Activated T-cell treated with anti-CD3 and anti-CD28 coated beads, Interleukin-2, amount 50 U/mL, for 72 hours (primary cell): Measurements from ENCODE around the gene THSD7A. TPM values are rescaled to one million over a fixed set of nuclear protein-coding genes. Genes with fewer than 3 reads are reported as not detected.

Experiments used
- ATAC-seq, 2 donors: fragments of 150-1000 bp; cut with Tn5 transposase; replicated peaks in 1 of 2; 2 replicates each; pipeline ENCODE4 v1.10.0; 2021; ENCODE audit warnings: moderate library complexity in 2 of 2, mild to moderate bottlenecking in 1 of 2
- DNase-seq, 2 donors: peaks; one replicate each; pipeline ENCODE4 v3.0.0; 2021 to 2022; ENCODE audit warnings: mixed read lengths in 1 of 2
- H3K27ac Mint-ChIP-seq: one replicate; pipeline ENCODE4 v1.8.0; 2022; ENCODE audit warnings: mild to moderate bottlenecking, moderate library complexity, mixed read lengths
- H3K27me3 Mint-ChIP-seq: one replicate; pipeline ENCODE4 v1.8.0; 2022; ENCODE audit warnings: low read depth, mixed read lengths
- H3K36me3 Mint-ChIP-seq, 2 donors: one replicate each; pipeline ENCODE4 v1.8.0; 2022; ENCODE audit warnings: mixed read lengths in 2 of 2, mild to moderate bottlenecking in 1 of 2; ENCODE audit not compliant: insufficient read depth in 2 of 2
- H3K4me1 Mint-ChIP-seq: one replicate; pipeline ENCODE4 v1.8.0; 2022; ENCODE audit warnings: low read depth, mixed read lengths
- H3K4me3 Mint-ChIP-seq, 2 donors: one replicate each; pipeline ENCODE4 v1.8.0; 2022; ENCODE audit warnings: mild to moderate bottlenecking in 2 of 2, mixed read lengths in 2 of 2, moderate library complexity in 2 of 2
- H3K9me3 Mint-ChIP-seq, 2 donors: one replicate each; pipeline ENCODE4 v1.8.0; 2022; ENCODE audit warnings: mixed read lengths in 2 of 2
- total RNA-seq, 2 donors: library from RNA; stranded (reverse); gene quantifications; one replicate each; pipeline ENCODE4 v1.2.3, GENCODE V29; 2022

The THSD7A gene
- total RNA-seq, 2 donors from 2014 or later: not detected

DNA sequence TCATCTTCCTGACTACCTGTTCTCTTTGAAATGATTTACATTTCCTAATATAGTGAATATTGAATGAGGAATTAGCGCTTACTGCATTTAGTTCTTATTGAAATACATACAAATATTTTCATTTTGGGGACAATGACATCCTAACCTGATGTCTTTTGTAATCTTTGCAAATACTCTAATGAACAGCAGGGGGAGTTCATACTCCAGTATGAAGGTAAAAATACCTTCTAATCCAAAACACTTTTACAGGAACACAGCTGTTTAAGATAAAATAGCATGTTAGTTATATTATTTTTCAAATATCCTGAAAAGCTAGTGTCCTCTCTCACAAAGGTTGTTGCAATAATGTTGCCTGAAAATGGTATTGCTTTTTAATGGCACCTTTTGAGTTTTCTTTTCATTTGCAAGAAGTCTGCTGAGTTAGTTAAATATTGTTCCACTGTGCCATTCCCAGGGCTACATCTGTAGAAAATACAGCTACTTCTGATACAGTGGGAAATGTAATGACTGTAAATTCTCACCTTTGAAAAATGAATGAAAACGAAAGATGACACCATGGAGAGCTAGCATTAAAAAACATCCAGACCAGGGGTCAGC lies 458.4 kb downstream of the THSD7A start:
- Mint-ChIP-seq H3K27me3 (no peaks in the 10 kb centered on the region), H3K4me1 (no peaks in the 10 kb centered on the region), H3K4me3 (no peak overlapping the region), H3K9me3 (no peaks in the 10 kb centered on the region), H3K27ac (no peak overlapping the region), H3K36me3 (no peaks in the 10 kb centered on the region)
- DNase-seq (no peak), ATAC-seq (no peak)

DNA sequence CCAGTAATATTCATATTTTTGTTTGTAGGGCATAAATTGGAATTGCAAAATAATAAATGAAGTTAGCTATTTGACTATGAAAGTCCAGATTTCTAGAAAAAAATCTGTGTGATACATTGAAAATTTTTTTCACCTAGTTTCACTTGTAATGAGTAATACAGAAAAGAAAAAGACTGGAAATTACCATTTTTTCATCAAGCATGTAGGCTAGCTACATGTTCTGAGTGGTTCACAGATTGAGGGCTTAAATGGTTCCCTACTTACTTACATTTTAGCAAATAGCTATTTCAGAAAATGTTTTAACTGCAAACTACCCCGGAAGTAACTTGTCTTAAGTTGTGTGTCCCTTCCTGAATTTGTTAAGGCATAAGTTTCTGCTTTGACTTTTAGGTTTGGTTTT lies 462.3 kb downstream of the THSD7A start:
- Mint-ChIP-seq H3K9me3 (no peaks in the 10 kb centered on the region), H3K36me3 (no peaks in the 10 kb centered on the region), H3K27ac (no peak overlapping the region), H3K4me1 (no peaks in the 10 kb centered on the region), H3K27me3 (peaks cover 8% of the 10 kb centered on the region), H3K4me3 (no peak overlapping the region)
- ATAC-seq (no peak), DNase-seq (no peak)

DNA sequence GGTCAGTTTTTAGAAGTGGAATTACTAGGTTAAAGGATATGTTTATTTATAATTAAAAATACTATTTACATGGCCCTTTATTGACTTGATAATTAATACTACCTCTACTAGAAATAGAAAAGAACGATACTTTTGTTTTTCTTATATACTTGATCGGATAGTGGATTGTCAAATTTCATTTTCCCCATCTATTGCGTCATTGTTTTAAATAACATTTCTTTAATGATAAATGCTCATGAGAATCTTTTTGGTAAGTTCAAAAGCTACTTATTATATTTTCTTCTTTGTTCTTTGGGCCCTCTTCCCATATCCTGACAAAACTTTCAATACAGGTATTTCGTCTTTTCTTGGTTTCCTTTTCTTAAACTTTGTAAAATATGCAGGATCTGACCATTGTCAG lies 465.9 kb downstream of the THSD7A start:
- ATAC-seq (no peak), DNase-seq (no peak)
- H3K9me3 Mint-ChIP-seq: no peaks in the 10 kb centered on the region
- H3K27me3 Mint-ChIP-seq: peaks cover 8% of the 10 kb centered on the region
- no peaks in the 10 kb centered on the region for H3K4me1 Mint-ChIP-seq
- no peaks in the 10 kb centered on the region for H3K36me3 Mint-ChIP-seq
- H3K4me3 Mint-ChIP-seq: no peak overlapping the region
- no peak overlapping the region for H3K27ac Mint-ChIP-seq

DNA sequence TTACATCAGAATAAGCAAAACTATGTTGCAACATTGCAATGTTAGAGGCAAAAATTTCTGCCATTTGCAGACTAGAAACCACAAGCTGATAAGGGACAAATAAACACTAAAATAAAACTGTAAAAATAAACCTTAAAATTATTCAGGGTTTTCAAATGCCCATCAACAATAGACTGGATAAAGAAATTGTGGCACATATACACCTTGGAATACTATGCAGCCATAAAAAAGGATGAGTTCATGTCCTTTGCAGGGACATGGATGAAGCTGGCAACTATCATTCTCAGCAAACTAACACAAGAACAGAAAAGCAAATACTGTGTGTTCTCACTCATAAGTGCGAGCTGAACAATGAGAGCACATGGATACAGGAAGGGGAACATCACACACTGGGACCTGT lies 473.4 kb downstream of the THSD7A start:
- H3K4me1 Mint-ChIP-seq: no peaks in the 10 kb centered on the region

DNA sequence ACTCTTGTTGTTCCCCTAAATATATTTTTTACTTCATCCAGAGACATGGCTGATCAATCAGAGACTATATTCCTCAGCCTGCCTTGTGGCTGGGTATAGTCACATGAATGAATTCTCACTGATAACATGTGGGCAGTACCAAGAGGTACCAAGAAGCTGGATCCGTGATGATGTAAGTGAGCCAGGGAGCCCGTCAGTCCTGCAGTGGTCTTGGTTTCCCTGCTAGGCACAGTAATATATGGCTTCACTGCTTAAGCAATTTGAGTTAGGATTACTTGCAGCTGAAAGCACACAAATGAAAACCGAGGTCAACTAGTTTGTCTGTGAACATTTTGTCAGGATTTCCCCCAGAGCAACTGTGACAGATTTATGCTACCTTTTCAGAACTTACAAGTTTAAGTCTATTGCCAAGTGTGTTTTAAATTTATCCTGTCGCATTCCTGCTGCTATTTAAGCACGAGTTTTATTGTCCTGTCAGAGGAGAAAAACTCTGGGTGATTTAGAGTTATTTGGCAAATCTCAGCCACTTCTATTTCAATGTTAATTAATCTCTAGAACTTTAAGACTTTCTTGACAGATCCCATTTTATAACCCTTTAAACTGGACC lies 476.5 kb downstream of the THSD7A start:
- ATAC-seq: no peak
- Mint-ChIP-seq H3K4me3 (no peak overlapping the region), H3K27me3 (peaks cover 21% of the 10 kb centered on the region), H3K9me3 (peaks cover 0 to 2% of the 10 kb centered on the region in 2 donors), H3K27ac (no peak overlapping the region), H3K36me3 (no peaks in the 10 kb centered on the region), H3K4me1 (no peaks in the 10 kb centered on the region)
- no peak for DNase-seq

More for the DNA sequence above, 473.4 kb downstream of the THSD7A start:
- ATAC-seq (no peak), DNase-seq (no peak)
- H3K4me3 Mint-ChIP-seq: no peak overlapping the region
- no peaks in the 10 kb centered on the region for H3K36me3 Mint-ChIP-seq
- H3K27ac Mint-ChIP-seq: no peak overlapping the region
- peaks cover under 1% of the 10 kb centered on the region for H3K27me3 Mint-ChIP-seq
- H3K9me3 Mint-ChIP-seq: no peaks in the 10 kb centered on the region

DNA sequence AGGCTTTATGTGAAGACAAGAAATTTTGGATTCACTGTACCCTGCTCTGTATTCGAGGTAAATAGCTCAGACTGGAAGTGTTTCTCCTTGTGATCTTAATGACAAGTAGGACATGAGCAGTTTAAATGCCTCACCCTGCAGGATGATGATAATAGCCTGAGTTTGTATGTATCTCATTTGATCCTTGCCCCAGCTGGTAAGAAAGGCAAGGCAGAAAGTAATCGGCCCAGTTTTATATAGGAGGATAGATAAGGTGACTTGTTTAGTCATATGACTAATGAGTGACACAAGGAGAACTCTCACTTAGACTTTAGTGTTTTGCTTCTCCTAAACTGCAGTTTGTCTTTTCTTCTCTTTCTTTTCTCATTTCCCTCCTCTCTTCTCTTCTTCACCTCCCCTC lies 485.7 kb downstream of the THSD7A start:
- no peak overlapping the region for H3K27ac Mint-ChIP-seq
- H3K4me1 Mint-ChIP-seq: peaks cover 7% of the 10 kb centered on the region
- H3K9me3 Mint-ChIP-seq: peaks cover 0 to under 1% of the 10 kb centered on the region in 2 donors
- peaks cover 21% of the 10 kb centered on the region for H3K27me3 Mint-ChIP-seq
- no peaks in the 10 kb centered on the region for H3K36me3 Mint-ChIP-seq
- no peak overlapping the region for H3K4me3 Mint-ChIP-seq
- ATAC-seq (no peak), DNase-seq (no peak)

DNA sequence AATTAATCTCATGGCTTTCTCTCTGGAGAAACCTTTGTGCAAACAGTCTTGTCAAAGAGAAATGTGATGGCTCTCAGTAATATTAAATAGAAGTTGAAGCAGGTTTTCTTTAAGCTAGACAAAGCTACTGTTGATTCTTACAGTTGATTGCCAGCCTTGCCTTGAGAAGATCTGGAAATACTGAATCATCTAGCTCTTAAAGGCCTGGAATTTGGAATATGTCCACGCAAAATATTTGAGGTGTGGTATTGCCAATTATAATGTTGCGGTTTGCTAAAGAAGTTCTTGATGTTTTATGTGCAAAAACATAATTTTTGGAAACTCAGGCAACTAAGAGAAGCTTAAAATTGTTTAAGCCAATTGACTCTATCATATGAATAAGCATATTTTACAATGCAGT lies 486.4 kb downstream of the THSD7A start:
- no peaks in the 10 kb centered on the region for H3K36me3 Mint-ChIP-seq
- H3K27ac Mint-ChIP-seq: no peak overlapping the region
- ATAC-seq (no peak), DNase-seq (no peak)
- H3K27me3 Mint-ChIP-seq: peaks cover 23% of the 10 kb centered on the region
- H3K9me3 Mint-ChIP-seq: no peaks in the 10 kb centered on the region
- H3K4me1 Mint-ChIP-seq: peaks cover 7% of the 10 kb centered on the region
- H3K4me3 Mint-ChIP-seq: no peak overlapping the region

DNA sequence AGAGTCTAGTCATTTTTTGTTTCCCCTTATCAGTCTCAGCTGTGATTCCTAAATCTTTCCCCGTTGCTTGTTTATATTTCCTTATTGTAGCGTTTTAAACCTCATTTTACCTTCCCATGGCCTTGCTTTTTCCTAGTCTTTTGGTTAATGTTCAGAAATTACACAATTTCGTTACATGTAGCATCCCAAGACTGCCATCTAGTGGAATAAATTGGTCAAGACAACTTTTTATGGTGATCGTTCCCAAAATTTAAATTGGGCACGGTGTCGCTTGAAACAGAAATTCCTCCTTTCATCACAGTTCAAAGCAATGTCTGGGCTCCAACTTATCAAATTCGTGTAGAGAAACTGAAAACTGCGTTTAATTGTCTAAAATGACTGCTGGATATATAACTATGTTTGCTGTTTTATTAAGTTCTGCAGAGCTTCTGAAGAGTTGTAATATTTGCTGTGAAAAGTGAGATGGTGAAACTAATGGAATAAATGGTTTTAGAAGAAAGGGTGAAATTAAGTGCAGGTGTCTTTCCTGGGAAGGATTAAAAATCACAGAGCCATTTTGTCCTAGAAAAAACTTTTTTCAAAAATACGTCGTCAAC lies 488.1 kb downstream of the THSD7A start:
- no peak for ATAC-seq
- no peak for DNase-seq

DNA sequence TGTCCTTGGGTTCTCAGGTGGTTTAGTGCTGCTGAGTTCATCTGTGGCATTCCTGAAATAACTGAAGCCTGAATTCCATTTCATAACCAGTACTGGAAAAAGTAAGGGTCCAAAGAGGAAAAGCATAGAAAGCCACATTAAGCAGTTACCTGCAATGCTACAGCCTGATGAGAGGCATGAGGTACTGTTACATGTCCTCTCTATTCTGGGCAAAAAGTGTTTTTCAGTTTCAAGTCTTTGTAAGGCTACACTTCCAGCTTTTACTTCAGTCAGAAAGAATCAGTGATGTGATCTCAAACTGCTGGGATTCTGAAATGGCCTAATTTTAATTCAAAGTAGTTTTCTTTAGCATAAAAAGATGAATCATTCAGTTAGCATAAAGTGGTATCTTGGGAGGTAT lies 488.9 kb downstream of the THSD7A start:
- H3K4me1 Mint-ChIP-seq: peaks cover 7% of the 10 kb centered on the region
- no peak overlapping the region for H3K27ac Mint-ChIP-seq
- DNase-seq: no peak
- no peaks in the 10 kb centered on the region for H3K9me3 Mint-ChIP-seq
- no peaks in the 10 kb centered on the region for H3K36me3 Mint-ChIP-seq
- no peak overlapping the region for H3K4me3 Mint-ChIP-seq
- ATAC-seq: no peak
- peaks cover 15% of the 10 kb centered on the region for H3K27me3 Mint-ChIP-seq

More for the DNA sequence above, 488.1 kb downstream of the THSD7A start:
- Mint-ChIP-seq H3K36me3 (no peaks in the 10 kb centered on the region), H3K4me3 (no peak overlapping the region), H3K4me1 (peaks cover 7% of the 10 kb centered on the region), H3K9me3 (no peaks in the 10 kb centered on the region), H3K27ac (no peak overlapping the region), H3K27me3 (peaks cover 15% of the 10 kb centered on the region)

DNA sequence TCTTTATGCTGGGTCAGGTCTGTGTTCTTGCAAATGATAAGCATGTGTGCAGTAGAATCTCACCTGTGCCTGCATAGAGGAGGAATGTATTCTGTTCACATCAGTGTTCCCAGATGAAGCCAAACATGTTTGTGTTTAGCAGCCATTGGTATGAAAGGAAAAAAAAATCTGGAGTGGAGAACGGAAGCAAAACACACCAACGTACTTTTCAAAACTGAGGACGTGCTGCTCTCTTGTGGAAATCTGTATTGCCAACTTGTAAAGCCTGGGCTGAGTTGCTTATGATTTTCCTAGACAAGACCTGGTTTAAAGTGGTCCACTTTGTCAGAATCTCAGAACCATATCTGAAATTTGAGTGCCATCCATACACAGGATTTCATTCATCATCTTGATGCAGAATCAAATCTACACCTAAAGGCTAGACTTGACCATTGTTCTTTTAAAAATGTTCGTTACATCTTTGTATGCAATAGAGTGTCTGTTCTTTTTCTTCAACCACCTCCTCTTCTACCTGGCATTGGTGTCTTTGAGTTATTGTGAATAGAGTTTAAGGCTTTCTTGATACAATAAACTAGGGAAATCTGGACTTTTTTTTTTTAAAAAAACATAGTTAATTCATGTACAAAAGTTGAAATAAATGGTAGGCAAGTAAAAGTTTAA lies 490.6 kb downstream of the THSD7A start:
- H3K4me1 Mint-ChIP-seq: peaks cover 7% of the 10 kb centered on the region
- no peak for DNase-seq

DNA sequence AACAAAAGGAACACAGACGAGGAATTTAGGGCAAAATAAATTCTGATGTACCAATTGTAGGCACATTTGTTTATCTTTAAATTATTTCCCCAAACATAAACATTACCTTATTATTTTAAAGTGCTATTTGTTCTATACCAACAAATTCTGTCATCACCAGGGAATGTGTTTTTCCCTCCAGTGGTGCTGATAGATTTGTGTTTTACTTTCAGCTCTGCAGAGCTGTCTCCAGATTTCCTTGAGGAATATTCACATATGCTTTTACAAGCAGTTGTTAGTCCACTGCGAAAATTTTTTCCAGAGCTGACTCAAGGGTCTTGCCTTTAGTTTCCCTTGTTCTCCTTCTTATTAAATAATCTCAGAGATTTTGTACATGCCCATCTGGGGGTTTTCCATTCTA lies 495.6 kb downstream of the THSD7A start:
- Mint-ChIP-seq H3K27me3 (peaks cover 3% of the 10 kb centered on the region), H3K4me1 (no peaks in the 10 kb centered on the region), H3K4me3 (no peak overlapping the region), H3K36me3 (no peaks in the 10 kb centered on the region), H3K27ac (no peak overlapping the region), H3K9me3 (no peaks in the 10 kb centered on the region)
- no peak for DNase-seq
- no peak for ATAC-seq

More for the DNA sequence above, 490.6 kb downstream of the THSD7A start:
- no peak overlapping the region for H3K4me3 Mint-ChIP-seq
- H3K9me3 Mint-ChIP-seq: no peaks in the 10 kb centered on the region
- H3K27ac Mint-ChIP-seq: no peak overlapping the region
- ATAC-seq: no peak
- no peaks in the 10 kb centered on the region for H3K36me3 Mint-ChIP-seq
- peaks cover 15% of the 10 kb centered on the region for H3K27me3 Mint-ChIP-seq

DNA sequence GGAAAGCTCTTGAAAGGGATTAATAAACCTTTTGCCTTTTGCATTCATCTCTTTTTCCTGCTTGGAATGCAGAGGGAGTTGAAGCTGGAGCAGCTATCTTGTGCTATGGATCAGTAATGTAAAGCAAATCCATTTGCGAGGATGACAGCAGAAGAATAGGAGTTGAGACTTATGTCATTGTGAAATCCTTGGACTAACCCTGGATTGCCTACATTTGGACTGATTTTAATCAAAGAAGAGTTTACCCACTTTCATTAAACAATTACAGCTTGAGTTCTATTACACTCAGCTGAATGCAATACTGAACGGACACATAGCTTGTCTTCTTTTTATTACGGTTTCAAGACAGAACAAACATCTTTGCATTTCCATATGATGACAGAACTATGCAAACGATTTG lies 496.1 kb downstream of the THSD7A start:
- Mint-ChIP-seq H3K27ac (no peak overlapping the region), H3K36me3 (no peaks in the 10 kb centered on the region), H3K9me3 (no peaks in the 10 kb centered on the region), H3K4me1 (no peaks in the 10 kb centered on the region), H3K27me3 (no peaks in the 10 kb centered on the region), H3K4me3 (no peak overlapping the region)
- DNase-seq (no peak), ATAC-seq (no peak)

DNA sequence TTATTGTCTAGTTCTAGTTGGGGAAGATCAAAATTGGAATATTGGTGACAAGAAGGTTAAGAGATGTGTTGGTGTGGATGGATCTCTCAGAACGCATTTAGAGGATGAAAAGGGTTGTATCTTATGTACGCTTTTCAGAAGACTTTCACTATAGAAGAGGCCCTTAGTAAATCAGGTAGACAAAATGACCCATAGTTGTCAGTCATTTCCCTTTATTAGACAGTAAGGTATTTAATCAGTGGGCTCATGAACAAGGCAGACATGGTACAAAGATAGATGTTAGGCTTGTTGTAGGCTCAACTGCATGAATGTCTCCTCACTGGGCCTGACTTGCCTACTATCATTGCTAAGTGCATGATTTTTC lies 499.2 kb downstream of the THSD7A start:
- Mint-ChIP-seq H3K27me3 (no peaks in the 10 kb centered on the region), H3K36me3 (no peaks in the 10 kb centered on the region), H3K27ac (peak overlapping the region; percentile 18), H3K9me3 (no peaks in the 10 kb centered on the region), H3K4me3 (peak overlapping the region in 1 of 2 donors; percentile 31), H3K4me1 (no peaks in the 10 kb centered on the region)
- ATAC-seq (peak; percentile 39 to 50), DNase-seq (no peak)
